LoVo (cell line): Measurements from ENCODE around the gene YY1.
"Not testable (repeated sequence)": the region's sequence is repeated elsewhere in the genome, so short reads cannot be mapped to it uniquely, and the experiment has no call there.

ENCODE experiments used
- DNase-seq: peaks from one replicate; pipeline ENCODE4 v3.0.0-alpha.2; 2016; ENCODE audit warnings: low spot score

Gene YY1

DNA sequence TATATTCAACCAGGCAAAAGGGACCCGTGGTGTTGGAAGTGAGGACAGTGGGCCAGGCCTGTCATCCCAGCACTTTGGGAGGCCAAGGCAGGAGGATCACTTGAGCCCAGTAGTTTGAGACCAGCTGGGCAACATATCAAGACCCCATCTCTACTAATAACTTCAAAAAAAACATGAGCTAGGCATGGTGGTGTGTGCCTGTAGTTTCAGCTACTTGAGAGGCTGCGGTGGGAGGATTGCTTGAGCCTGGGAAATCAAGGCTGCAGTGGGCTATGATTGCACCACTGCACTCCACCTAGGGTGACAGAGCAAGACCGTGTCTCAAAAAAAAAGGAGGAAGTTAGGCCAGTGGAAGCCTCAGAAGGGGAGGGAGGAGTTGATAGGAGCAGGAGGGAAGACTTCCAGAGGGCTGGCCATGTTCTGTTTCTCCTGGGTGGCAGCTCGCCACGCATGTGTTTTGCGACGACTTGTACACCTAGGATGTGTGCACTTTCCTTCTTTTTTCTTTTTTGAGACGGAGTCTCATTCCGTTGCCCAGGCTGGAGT is 57.2 kb downstream of the YY1 start:
- no peak for DNase-seq

DNA sequence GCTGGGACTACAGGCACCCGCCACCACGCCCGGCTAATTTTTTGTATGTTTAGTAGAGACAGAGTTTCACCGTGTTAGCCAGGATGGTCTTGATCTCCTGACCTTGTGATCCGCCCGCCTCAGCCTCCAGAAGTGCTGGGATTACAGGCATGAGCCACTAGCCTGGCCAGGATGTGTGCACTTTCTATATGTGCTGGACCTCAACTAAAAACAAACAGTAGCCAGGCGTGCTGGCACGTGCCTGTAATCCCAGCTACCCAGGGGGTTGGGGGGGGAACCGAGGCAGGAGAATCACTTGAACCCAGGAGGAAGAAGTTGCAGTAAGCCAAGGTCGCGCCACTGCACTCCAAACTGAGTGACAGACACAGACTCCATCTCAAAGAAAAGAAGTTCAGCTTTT is 57.8 kb downstream of the YY1 start:
- DNase-seq, result not testable (repeated sequence)

DNA sequence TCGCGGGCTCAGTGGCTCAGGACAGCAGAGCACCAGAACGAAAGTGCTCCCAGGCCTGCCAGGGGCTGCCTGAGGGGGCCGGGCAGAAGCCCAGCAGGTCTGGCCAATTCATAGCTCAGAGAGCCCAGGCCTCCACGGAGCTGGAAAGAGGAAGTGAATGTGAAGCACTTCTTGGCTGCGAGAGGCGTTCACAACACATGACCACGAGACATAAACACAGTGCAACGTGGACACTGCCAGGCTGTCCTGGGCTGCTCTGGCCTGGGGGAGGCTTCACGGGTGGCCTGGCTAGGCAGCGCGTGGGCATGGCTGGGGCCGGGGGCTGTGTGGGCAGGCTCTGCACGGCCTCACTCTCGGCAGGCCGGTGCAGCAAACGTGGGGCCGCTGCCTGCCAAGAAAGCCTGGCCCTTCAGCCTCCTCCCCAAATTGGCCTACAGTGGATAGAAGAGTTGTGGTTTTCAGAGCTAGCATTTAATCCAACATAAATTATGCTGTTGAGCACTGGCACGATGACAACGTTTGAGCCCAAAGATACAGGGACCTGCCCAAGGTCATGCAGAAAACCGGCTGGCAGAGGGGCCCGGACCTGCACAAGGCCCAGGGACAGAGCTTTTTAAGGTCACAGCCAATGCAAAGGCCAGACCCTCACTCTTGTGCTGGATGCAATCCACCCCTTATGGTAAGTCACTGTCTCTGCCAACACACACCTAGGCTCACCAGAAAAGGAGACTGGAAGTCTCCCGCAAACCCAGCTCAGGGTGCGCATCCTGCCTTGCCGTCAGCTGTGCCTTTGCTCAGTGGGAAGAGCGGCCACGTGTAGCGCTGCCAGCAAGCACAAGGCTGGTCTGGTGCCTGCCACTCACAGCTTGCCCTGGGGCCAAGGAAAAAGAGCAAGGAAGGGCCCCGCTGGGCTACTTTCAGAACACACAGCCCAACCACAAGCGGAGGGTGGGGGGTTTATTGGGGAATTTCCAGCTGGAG is 58.7 kb downstream of the YY1 start:
- no peak for DNase-seq

DNA sequence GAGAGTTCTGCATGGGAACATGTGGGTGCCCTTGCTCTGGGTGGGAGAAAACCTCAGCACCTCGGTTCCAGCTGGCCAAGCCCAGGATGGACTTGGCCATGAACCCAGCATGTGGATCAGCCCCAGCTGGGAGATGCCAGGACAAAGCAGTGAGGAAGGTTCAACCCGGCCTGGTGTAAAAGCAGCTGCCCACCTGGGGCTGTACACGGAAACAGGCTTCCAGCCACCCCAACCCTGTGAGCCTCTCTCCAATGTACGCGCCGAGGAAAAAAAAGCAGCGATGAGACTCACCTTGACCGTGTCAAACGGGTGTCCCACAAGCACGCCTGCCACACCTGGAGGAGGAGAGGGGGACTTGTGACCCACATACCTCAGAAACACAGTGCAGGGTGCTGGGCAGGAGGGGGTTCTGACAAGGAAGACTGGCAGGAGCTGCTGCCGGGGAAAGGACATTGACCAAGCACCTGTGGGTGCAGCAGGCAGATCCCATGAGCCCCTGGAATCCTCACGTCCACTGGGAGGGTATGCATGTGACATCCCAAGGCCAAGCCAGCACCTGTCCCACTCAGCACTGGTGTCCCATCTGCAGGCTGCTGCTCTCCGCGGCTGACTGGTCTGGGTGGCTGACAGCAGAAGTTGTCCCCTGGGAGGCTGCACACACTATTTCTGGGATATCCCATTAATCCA is 59.8 kb downstream of the YY1 start:
- no peak for DNase-seq

DNA sequence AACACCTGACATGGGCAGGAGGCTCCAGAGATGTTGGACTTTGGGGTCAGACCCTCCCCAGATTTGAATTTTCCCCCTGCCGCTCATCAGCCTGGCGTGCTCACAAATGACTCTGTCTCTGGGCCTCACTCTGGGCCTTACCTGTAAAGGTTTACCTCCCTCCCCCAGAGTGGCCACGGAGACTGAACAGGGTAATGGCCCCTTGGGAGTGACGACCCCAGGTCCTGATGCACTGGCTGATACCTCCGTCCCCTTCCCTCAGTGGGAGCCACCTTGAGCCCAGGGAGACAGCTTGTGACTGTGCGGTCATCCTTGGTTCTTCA is 60.3 kb downstream of the YY1 start:
- no peak for DNase-seq

DNA sequence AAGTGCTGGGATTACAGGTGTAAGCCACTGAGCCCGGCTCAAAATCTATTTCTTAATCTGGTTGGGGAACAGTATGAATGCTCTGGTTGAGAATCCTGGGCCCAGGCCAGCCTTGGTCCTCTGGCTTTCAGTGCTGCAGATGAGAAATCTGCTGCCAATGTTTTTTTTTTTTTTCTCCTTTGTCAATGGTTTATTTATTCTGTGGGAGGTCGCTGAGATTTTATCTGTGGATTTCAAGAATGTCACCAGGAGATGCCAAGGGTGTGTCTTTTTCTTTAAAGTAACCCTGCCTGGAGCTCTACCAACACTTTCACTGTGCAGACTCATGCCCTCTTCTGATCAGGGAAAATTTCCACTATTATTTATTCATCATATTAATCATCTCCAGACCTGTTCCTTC is 63.7 kb downstream of the YY1 start:
- DNase-seq, result peak; percentile 51

DNA sequence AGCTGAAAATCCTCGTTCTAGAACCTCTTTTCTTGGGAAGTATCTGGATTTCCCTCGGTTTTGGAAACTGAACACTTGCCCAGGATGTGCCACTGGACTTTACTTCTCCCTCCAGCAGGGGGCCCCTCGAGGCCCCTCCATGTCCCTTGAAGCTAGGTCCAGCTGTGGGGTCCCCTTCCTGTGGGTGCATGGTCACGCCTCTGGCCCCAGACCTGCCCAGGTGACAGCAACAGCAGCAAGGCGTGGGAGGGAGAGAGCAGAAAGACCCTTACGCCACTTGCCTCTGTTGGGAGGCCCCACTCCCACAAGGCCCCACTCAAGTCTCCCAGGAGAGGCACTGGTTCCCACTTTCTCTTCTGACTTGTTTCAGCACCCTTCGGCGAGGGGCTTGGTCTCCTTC is 64.2 kb downstream of the YY1 start:
- DNase-seq, result no peak

DNA sequence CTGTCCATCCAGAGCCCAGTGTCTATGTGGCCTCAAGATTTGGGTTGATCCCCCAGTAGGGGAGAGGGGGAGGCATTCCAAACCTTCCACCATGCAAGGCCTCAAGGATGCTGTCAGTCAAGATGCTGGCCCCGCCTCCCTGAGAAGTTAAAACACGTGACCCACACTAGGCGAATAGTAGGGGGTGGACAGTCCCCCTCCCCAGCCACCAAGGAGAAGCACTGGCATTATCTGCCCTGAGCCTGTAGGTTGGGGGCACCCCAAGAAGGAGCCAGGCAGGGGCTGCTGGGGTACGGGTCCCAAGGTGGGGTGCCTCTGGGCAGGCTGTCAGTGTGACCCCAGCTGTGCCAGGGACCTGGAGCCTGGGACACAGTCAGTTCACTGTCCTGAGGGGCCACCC is 65.0 kb downstream of the YY1 start:
- no peak for DNase-seq

DNA sequence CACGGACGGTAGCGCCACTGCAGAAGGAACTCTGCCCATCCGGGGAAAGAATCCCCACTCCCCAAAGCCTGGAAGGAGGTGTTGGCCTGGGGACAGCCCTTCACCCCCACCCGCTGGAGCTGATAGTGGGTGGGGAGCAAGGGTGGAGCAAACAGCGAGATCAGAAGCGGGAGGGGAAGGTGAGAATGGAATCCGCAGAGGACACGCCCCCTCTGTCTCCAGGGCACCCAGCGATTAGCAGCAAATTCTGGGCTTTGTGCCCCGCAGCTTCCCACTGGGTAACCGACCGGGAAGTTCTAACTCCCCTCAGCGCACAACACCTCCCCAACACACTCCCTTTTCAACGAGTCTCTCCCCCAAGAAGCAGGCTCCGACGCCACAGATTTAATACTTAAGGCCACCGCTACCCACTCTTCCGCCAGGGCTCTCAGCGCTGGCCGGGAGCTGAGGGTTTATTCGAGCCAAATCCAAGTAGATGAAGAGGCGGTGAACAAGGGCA is 65.9 kb downstream of the YY1 start:
- DNase-seq, result peak; percentile 53

DNA sequence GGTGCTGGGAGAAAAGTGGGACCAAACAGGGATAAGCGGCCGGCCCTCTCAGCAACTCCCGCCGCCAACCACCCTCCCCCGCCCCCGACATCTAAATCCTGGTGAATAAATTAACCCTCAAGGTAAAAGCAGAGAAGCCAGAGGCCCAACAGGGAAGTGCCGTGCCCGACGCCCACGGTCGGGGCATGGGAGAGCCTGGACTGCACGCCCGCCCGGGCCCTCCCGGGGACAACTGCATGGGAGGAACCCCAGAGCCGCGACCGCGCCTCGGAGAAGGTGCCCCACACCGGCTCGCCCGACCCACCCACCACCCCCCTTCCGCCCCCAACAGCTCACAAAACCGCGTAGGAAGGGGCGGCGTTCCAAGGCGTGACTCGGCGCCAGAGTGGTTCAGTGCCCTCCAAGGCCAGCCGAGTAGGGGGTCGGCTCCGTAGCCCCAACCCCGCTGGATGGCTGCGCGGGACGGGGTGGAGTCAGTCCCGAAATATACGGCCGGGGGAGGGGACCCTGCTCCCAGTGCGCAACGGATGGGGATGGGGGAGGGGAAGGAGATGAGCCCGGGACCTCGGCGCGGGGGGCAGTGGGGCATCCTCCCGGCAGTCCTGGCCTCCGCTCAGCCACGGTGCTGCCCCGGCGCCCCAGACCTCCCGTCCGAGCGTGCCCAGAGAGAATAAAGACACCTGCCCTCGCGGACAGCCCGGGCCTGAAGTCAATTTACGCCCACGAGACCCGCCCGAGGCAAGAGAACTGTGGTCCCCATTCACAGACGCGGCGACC is 66.6 kb downstream of the YY1 start:
- no peak for DNase-seq

DNA sequence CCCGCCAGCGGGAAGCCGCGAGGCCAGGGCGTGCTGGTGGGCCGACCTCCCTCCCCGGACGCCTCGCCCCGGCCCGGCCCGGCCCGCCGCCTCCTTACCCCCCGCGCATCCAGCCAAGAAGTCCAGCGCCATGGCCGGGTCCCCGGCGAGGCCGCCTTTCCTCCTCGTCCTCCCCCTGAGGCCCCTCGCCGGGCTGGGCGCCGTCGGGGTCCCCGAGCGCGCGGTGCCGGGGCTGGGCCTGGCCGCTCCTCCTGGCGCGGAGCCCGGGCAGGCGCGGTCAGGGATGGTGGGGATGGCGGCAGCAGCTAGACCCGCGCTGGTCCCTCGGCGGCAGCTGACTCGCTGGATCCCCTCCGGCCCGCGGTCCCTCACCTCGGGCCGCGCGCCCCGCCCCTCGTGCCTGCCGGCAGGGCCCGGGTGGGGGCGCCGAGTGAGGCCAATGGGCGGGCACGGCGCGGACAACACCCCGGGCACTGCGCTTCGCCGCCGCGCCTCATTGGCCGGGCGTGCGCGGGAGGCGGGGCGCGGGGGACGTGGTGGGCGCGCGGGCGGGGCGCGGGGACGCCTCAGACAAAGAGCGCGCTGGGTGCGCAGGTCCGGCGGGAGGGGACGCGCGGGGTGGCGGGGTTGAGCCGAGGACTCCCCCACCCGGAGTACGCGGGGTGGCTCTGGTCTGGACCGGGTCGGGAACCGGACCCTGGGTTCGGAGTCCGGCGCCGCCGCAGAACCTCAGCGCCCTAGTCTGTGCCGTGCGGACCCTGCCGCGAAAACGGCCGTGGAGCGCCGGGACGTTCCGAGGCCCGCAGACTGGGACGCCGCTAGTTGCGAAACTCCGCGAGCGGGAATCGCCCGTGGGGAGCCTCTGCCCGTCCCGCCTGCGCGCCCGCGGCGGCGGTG is 67.4 kb downstream of the YY1 start, which contains the start of gene SLC25A29:
SLC25A29 (minus strand) TSS at position 344 of the 897 bp plus-strand sequence; CDS start at position 132, 212 bp downstream.
- peak; percentile 91 for DNase-seq

DNA sequence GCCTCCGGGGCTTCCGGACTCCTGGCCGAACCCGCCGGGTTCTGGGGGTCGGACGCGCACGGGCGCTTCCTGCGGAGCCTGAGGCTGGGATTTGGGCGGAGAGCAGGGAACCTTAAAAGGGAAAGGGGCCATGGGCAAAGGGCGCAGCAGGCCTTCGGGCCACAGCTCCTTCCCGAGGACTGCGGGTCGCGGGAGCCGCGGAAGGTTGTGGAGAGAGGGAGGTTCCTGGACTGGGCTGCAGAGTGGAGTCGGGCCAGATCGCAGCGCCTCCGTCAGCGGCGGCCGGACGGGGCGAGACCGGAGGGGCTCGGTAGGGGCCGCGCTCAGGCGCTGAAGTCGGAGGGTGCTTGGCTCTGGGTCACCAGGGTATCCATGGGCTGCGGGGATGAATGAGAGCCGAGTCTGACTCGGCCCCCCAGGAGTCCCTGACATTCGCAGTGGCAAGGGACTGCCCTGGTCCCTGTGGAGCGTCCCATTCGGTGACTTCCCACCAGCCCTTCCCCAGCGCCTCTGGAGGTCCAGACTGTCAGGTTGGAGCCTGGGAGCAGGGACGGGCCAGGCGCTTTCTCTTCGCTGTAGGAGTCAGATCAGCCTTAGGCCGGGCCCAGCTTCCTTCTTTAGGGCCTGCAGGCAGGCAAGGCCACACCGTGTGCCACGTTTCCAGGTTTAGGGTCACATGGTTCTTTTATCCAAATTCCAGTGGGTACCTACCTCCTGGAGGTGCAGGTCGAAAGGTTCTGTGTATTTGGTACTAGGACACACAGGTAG is 68.2 kb downstream of the YY1 start:
- no peak for DNase-seq

DNA sequence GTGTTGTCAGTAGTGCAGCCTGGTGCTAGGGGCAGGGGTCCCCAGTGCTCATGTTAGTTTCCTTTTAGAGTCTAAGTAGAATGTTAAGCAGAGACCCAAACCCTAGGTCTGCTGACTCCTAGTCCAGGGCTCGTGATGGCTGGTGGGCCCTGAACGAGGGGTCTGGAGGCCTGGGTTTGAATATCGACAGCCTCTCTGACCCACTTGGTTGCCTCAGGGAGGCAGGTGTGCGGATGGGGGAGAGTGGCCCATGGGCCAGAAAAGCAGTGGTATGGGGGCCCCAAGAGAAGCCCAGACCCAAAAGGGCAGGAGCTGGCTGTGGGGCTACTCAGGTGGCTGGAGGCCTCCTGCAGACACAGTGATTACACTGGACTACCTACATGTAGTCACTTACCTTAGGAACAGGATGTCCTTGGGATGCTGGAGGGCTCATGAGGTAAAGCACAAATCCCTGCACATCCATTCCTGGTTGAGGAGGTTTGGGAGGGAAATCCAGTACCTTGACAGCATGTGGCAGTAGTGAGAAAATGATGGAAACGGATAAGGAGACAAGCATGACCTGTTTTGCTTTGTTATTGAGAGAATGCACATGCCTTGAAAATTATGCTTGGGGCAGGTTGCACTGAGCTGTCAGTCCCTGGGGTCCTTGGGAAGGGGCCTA is 69.0 kb downstream of the YY1 start:
- DNase-seq, result no peak

DNA sequence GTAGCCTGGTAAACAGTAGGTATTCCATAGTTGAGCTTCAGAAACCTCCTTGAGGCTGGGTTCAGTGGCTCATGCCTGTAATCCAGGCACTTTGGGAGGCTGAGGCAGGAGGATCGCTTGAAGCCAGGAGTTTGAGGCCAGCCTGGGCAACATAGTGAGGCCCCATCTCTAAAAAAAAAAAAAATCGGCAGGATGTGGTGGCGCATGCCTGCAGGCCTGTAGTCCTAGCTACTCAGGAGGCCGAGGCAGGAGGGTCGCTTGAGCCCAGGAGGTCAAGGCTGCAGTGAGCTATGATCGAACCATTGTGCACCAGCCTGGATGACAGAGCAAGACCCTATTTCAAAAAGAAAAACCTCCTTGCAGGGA is 69.5 kb downstream of the YY1 start:
- not testable (repeated sequence) for DNase-seq

DNA sequence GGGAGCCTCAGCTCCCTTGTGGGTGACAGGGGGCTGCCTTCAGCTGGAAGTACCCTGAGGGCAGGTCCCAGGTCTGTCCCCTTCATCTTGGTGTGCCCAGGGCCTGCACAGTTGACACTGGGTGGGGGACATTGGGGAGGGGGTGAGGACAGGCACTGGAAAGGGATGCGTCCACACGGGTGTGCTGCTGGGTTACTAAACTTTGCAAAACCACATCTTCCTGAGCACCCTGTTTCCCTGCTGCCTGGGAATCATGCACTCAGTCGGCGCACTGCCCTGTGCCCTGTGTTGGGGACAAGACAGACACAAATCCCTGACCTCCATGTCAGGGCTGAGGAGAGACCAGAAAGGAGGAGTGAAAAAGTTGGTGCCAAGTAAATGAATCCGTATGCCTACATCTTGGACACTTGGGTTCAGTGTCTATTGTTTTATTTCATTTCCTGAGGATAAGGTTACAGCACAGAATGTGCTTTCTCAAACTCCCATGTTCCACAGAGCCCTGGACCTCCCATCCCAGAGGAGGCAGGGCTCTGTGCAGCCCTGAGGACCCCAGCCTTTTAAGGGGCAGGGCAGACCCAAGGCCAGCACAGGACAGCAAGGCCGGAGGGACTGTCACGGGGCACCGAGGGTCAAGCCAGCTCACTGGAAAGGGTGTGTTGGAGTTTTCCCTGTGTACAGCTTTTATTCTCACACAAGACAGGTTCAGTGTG is 70.2 kb downstream of the YY1 start:
- DNase-seq, result no peak

DNA sequence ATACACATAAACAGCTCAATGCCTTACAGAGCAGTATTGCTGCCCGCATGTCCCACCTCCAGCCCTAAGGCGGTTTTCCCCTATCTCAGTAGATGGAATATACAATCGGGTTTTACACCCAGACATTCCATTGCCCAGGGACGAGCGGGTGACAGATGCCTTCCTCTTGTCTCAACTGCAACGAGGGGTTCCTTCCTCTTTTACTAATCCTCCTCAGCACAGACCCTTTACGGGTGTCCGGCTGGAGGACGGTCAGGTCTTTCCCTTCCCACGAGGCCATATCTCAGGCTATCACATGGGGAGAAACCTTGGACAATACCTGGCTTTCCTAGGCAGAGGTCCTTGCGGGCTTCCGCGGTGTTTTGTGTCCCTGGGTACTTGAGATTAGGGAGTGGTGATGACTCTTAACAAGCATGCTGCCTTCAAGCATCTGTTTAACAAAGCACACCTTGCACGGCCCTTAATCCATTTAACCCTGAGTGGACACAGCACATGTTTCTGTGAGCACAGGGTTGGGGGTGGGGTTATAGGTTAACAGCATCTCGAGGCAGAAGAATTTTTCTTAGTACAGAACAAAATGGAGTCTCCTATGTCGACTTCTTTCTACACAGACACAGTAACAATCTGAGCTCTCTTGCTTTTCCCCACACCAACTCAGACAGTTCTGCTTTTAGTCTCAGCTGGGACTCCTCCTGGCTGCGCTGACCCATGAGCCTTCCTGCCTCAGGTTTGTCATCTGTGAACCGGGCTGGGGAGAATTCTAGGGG is 73.3 kb downstream of the YY1 start:
- not testable (repeated sequence) for DNase-seq

DNA sequence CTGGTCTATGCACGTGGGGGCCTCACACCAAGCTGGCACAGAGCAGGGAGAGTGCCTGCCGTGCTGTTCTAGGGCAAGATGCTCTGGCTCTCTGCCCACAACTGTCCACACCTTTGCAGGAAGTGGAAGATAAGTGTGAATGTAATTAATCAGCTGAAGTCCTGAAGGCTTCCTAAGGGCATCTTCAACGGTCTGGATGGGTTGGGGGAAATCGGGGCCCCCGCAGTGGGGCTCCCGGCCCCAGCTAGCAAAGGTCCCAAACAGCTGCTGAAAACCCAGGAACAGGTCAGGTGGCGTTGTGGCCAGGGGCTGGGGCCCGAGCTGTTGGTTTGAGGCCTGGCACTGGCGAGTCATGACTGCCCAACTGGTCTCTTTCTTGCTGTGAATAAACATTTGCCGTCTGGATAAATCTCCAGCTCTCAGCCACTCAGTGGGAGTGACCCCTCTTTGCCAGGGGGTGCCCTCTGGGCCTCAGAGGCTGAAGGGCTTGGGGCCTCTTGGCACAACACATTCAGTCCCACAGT is 74.0 kb downstream of the YY1 start:
- DNase-seq, result no peak
